ENCODE results near the gene EMILIN1.
A peak's percentile ranks its signal among the peaks of the same experiment; 100 is the strongest.

Gene EMILIN1

DNA sequence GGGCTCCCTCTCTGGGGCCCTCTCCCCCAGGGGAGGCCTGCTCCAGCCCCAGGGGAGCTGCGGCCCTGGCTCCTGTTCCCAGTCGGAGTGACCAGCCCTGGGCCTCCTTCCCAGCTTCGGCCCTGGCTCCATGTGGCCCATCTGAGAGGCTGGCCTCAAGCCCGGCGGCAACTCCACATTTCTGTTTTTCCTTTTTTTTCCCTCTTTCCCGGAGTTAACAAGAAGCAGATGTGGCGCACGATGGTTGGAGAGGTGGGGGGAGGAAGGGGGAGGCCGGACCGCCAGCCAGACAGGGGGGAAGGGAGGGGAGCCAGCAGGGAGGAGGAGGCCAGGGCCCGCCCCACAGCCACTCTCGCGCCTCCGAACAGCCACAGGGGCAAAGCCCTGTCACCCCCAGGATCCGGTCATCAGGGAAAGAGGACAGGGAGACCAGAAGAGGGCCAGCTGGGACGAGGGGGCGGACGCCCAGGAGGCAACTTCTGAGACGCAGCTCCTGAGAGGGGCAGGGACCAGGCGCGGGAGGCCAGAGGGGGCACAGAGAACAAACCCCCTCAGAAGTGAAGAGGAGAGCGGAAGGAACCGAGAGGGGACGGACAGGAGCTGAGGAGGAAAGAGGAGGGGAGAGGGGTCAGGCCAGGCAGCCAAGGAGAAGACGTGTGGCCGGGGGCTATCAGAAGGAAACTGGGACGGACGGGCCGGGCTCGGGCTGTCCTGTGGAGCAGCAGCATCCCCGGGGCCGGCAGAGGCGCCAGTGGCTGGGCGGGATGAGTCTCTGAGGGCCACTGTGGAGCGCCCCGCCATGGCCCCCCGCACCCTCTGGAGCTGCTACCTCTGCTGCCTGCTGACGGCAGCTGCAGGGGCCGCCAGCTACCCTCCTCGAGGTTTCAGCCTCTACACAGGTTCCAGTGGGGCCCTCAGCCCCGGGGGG, at the start of gene EMILIN1:
Gene EMILIN1, plus strand, starts transcription at position 349 of the 928 bp plus-strand sequence. Its CDS starts 451 bp downstream, at position 800.
- DNase-seq: no peak

DNA sequence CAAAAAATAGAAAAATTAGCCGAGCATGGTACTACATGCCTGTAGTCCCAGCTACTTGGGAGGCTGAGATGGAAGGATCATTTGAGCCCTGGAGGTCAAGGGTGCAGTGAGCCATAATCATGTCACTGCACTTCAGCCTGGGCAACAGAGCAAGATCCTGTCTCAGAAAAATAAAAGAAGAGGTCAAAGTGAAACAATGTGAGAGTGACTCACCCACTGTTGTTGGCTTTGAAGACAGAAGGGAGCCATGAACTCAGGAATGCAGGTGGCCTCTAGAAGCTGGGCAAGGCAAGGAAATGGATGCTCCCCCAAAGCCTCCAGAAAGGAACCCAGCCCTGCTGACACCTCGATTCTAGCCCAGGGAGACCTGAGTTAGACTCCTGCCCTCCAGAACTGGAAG, 49.4 kb upstream of the EMILIN1 start:
- no peak for DNase-seq

DNA sequence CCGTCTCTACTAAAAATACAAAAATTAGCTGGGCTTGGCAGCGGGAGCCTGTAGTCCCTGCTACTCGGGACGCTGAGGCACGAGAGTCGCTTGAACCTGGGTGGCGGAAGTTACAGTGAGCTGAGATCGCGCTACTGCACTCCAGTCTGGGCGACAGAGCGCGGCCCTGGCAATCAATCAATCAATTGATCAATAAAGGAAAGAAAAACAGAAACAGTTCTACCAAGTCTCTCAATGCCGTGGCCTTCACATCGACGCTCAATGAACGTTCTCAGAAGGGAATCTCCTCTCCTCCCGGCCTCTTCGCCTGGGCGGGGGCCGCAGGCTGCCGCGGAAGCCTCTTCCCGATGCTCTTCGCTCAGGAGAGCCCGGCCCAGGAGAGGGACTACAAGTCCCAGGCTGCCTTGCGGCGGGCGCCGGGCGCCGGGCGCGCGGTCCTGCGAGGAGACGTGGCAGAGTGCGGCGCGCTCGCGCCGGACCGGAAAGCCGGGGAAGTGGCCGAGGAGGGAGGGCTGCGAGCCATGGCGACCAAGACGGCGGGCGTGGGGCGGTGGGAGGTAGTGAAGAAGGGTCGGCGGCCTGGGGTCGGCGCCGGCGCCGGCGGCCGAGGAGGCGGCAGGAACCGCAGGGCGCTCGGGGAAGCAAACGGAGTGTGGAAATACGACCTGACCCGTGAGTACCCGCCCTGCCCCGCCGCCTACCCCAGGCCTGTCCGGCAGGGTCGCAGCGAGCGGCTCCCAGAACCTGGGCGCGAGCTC, 45.7 kb upstream of the EMILIN1 start, which contains the start of gene TMEM214:
Gene TMEM214, plus strand, starts transcription at position 471 of the 758 bp plus-strand sequence. Its CDS starts 51 bp downstream, at position 522.
- DNase-seq: peak; percentile 65

DNA sequence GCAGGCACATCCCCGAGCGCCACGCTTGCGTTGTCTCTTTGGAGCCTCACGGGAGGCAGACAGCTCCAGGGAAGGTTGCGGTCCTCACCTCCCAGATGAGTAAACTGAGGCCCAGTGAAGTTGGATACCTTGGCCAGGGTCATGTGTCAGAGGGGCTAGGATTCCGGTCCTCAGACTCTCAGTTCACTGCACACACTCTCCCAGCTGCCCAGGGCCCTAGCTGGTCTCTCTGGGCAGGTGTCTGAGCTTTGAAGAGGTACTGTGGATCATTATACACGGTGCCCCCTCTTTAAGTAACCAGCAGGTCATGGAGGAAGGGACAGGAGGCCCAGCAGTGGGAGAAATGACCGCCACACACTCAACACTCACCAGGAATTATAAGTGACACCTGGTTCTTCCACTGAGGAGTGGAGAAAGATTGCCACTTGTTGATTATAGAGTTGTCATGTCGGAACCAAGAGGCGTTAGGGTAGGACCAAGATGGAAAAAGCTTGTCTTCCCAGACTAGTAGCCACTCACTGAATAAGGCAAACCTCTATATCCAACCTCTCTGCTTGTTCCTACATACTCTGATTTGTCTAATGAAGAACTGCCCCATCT, 45.1 kb upstream of the EMILIN1 start:
- DNase-seq: no peak

DNA sequence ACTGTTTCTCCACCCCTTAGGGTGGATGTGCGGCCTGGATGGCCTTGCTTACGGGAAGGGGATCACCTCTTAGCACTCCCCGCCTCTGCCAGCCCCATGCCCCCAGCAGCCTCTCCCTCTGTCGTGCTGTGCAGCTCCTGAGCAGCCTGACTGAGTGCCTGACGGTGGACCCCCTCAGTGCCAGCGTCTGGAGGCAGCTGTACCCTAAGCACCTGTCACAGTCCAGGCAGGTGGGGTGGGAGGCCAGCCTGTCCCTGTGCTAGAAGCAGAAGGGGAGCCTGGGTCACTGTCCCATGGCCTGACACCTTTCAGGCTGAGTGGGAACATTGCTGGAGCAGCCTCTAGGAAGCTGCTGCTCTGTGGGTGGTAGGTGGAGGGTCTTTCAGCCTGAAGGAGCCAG, 40.4 kb upstream of the EMILIN1 start:
- no peak for DNase-seq

DNA sequence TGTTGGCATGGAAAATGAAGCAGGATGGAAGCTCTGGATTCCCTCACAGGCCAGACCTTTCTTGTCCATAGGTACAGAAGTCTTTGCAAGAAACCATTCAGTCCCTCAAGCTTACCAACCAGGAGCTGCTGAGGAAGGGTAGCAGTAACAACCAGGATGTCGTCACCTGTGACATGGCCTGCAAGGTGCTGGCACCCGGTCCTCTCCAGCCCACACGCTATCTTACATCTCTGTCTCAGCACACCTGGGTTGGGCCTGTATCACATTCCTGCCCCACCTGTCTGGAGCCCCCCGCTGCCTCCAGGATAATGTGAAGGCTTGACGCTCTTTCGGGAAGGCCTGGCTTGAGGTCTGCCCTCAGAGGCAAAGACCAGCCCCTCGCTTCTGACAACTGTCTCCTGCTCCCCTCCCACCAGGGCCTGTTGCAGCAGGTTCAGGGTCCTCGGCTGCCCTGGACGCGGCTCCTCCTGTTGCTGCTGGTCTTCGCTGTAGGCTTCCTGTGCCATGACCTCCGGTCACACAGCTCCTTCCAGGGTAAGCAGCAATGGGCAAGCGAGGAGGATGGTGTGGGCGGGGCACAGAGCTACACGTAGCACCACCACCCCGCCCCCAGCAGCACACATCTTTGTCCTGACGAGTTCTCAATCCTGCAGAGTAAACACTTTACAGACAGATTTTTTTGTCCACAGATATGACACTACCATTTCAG, 39.6 kb upstream of the EMILIN1 start:
- DNase-seq: no peak

DNA sequence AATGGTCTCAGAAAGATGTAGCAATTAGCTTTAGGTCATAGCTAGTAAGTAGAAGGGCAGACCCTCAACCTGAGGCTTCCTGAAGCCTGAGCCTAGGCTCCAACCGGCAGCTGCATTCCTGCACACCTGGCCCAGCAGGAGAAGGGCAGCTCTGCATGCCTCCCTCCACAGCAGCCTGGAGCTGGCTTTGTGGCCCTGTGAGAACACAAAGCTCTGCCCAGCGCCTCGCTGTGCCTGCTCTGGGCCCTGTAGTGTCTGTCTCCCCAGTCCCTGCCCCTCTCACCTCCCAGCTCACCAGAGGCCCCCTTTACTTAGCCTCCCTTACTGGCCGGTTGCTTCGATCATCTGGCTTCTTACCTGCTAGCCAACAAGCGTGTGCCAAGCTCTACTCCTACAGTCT, 39.0 kb upstream of the EMILIN1 start:
- no peak for DNase-seq

DNA sequence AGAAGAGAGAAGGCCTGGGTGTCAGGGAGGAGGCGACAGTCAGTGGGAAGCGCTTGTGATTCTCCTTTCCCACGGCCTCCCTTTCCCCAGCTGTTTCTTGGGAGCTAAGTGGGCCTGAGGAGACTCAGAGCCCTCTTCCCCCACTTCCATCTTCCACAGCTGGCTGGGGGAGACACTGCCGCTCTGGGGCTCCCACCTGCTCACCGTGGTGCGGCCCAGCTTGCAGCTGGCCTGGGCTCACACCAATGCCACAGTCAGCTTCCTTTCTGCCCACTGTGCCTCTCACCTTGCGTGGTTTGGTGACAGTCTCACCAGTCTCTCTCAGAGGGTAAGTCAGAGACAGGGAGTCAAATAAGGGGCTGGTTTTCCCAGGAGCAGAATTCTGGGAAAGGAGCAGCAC, 38.5 kb upstream of the EMILIN1 start:
- no peak for DNase-seq

DNA sequence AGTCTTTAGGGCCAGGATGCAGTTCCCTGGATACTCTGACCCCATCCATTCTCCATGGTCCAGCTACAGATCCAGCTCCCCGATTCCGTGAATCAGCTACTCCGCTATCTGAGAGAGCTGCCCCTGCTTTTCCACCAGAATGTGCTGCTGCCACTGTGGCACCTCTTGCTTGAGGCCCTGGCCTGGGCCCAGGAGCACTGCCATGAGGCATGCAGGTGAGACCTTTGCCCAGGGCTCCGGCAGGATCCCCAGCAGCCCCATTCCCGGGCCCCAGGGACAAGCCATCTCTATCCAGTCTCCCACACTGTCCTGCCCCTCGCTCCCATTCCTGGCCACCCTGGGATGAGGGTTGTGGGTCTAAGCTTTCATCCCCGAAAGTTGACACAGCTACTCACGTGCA, 38.1 kb upstream of the EMILIN1 start:
- DNase-seq: no peak

DNA sequence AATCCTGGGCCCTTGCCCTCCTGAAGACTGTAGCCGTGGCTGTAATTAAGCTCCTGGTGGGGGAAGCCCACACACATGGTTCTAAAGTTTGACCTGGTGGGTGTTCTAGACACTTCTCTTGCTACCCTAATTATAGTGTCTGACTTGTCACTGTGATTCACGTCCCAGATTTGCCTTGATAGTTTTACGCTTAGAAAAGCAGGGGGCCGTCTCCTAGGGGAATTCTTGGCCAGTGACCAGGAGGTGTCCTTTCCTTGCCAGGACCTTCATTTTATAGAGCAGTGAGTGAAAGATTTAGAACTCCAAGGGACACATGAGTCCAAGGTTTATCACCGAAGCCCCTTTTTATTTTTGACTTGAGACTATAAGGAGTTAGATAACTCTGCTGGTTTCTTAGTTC, 36.7 kb upstream of the EMILIN1 start:
- DNase-seq: no peak

DNA sequence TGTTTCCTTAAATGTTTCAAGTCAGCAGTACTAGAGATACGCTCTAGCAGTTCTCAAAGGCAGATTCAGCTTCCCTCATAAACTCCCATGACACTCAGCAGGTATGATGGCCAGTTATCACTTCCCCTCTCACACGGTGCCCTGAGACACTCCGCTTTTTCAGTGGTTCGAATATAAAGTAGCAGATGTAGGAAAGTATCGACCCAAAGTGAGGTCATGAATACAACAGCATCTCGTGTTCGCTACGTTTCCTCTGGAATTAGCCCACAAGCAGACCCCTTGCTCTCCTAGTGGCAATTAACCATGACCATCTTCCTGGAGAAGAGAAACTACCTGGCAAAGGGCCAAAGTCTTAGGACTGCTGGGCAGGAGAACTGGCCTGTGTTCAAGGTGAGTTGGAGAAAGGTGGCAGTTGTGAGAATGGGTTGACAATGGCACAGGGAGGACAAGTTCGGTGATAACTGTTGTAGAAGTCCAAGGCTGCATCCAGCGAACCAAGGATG, 36.2 kb upstream of the EMILIN1 start:
- DNase-seq: no peak

DNA sequence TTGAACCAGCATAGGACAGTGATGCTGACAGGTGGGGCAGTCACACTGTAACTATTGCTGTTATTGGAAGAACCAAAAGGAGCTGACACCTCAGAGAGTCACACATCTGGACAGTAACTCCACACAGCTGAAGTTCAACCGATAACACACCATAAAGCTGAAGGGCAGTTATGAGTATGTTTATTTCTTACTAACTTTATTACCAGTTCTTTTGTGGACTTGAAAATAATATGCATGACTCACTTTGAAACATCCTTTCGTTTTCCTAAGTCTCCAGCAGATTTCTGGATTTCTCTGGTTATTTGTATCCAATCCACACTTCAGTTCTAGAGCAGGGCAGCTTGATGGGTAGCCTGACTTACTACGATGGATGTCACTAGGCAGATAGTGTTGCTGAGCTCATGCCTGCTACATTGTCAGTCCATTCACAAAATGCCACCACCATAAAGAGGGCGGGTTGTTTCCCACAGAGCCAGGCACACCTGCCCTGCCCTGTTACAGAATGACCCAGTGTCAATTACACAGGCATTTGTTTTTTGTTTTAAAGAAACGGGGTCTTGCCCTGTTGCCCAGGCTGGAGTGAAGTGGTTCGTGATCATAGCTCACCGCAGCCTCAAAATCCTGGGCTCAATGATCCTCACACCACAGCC, 35.3 kb upstream of the EMILIN1 start:
- no peak for DNase-seq

DNA sequence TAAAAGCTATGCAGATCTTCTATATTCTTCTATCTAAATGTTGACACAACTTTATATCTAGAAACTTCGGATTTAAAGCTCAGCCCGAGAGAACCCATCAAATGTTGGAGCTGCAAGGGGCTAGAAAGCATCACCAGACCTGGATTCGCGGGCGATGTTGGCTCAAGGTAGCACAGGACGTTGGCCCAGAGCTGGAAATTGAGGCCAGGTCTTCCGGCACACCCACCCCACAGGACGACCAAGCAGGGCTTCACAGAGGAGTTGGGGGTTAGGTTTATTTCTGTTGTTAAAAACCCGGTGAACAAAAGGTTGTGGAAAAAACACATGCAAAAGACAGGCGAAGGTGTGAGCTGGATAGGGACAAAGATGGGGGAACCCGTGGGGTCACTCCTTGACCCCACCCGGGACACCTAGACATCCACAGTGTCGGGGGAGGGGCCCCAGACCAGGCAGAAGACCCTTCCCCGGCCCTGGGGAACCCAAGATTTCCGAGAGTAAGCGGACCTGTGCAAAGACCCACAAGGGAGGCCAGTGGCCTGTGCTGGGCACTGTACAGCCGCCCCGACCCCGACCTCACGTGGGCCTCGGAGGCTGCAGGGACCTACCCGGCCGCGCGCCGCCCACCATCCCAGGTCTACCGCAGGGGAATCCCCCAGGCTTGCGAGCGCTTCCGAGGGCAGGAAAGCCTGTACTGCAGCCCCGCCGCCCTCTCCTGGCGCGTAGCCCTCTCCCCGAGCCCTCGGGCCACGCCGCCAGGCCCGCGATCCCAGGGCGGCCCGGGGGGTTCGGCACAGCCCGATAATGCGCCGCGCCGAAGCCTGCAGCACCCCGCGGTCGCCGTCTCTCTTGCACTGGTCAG, 28.8 kb upstream of the EMILIN1 start:
- DNase-seq: peak; percentile 9

DNA sequence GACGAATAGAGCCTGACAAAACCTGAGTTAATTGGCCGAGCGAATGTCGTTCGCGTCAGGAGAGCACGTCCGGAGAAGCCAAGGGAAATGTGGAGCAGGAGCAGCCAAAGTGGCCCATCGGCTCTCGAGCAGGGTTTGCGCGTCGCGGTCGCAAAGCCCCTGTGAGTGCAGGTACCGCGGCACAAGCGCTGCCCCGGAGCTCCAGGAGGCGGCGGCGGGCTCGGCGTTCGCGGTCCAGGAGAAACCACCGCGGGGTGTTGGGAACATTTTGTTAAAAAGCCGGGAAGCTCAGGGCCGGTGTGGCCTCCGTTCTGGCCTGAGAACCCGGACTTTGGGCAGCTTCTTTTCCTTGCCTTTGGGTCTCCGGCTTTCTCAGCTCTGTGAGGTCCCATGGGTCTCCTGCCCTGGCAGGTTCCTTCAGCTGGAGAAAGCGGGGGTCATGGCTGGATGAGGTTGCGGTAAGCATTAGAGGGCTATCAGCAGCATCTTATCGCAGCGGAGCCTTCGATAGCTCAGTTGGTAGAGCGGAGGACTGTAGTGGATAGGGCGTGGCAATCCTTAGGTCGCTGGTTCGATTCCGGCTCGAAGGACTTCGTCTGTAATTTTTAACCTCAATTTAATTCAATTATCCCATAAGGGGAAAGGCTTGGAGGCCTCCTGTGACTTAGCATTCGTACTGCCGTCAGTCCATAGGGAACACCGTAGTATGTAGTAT, 28.0 kb upstream of the EMILIN1 start:
- DNase-seq: peak; percentile 84

DNA sequence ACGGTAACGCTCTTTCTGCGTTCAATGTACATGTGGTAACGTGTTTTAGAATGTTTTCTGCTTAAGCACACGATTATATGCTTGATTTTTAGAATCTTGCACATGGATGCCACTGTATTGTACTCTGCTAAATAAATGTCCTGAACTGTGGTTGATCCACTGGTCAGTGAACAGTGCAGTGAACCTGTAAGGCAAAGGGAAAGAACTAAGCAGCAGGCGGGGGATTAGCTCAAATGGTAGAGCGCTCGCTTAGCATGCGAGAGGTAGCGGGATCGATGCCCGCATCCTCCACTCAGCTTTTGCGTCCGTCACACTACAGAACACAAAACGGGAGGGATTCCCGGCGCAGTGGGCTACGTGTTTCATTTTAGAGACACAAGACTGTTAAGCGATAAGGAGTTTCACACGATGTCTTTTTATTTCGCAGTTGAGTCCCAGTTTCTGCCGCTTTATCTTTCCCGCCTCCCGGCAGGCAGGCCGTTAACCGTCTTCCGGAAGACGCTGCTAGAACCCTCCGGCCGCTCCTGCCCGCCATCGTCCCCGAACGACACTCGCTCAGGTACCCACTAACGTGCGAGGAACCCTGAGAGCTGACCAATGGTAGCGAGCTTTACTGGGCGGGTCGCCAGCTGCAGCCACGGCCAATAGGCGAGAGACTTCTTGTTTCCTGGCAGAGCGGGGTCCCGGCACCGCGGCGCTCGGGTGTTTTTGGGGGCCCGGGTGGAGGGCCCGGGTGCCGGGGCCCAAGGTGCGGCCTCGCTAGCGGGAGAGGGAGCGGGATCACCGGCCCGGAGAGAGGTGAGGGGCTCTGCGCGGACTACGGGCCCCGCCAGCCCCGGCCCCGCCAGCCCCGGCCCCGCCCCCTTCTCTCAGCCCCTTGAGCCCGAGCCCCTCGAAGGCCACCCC, 27.2 kb upstream of the EMILIN1 start, which contains the start of gene AGBL5:
Gene AGBL5, plus strand, starts transcription at position 673 of the 906 bp plus-strand sequence. CDS start 1,291 bp downstream, outside the sequence.
- peak; percentile 90 for DNase-seq

DNA sequence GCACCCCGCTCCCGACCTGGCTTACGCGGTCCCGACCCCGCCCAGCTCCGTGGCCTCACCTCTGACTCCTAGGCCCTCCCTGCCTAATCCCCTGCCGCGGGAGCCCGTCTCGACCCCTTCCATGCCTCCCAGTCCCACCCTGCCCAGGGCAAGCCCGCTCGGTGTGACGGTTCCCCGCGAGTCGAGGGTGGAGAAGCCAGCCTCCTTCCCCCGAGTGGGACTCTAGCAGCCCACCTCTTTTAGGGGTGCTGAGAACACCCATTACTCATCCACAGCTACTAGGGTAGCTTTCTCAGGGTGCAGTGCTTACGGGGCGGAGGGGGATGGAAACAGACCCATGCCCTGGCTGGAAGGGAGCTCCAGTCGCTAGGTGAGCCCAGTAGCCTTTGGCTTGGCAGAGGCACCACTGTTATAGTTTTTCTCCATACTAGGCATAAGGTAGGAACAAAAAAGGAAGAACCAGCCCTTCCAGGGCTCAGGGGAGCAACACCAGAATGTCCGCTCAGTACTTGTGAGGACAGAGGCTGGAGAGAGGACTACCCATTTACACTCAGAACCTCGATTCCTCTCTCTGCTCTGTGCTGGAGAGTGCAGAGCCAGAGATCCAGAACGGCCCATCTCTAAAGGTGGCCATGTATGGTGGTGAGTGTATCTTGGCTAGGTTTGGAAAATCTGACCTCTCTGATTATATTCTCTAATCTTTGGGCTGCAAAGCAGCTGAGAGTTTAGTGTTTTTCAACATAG, 26.3 kb upstream of the EMILIN1 start:
- no peak for DNase-seq

DNA sequence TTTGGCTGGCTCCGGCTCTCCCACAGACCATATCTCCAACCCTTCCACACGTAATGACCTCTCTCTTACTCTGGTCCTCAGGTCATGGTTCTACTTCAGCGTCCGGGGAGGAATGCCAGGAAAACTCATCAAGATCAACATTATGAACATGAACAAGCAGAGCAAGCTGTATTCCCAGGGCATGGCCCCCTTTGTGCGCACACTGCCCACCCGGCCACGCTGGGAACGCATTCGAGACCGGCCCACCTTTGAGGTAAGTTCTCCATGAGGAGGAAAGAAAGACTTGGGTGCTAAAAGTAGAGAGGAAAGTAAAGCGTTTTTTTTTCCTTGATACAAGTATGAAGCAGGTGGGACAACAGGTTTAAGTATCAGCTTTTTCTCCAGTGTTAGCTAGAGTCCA, 25.1 kb upstream of the EMILIN1 start:
- no peak for DNase-seq

DNA sequence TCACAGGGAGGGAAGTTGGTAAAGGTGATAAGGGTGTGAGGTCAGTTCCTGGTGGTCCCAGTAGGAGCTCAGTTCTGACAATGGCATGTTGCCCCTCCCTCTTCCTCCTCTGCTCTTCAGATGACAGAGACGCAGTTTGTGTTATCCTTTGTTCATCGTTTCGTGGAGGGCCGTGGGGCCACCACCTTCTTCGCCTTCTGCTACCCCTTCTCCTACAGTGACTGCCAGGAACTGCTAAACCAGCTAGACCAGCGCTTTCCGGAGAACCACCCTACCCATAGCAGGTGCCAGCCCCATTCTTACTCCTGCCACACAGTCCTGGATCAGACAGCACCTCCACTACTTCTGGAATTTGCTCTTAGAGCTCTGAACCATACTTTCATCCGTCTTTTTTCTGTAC, 24.6 kb upstream of the EMILIN1 start:
- no peak for DNase-seq

All from NCI-H1436 (cell line).